K562 (cell line): ENCODE data around the gene SAXO2. TPM values are rescaled to one million over a fixed set of nuclear protein-coding genes. Genes with fewer than 3 reads are reported as not detected.

Experiments used
- BCOR ChIP-seq: fragments of 450-650 bp; IDR thresholded peaks from 2 replicates; pipeline ENCODE4 v1.6.1; 2016
- CHD1 ChIP-seq: fragments of 200-600 bp; sonication (generic); IDR thresholded peaks from one replicate; pipeline ENCODE4 v1.6.1; 2012; ENCODE audit warnings: mild to moderate bottlenecking, moderate library complexity, low read length, inconsistent platforms
- ETV5 ChIP-seq: sonication (generic); formaldehyde crosslinking; IDR thresholded peaks from 2 replicates; pipeline ENCODE4 v1.4.0; 2020; ENCODE audit warnings: low read depth, mild to moderate bottlenecking, missing genetic modification reagents
- HDAC2 ChIP-seq: fragments of 450-650 bp; IDR thresholded peaks from 2 replicates; pipeline ENCODE4 v1.6.1; 2016; ENCODE audit warnings: mild to moderate bottlenecking
- HDAC6 ChIP-seq: IDR thresholded peaks from 2 replicates; pipeline ENCODE4 v1.6.1; 2012; ENCODE audit warnings: low read depth, mild to moderate bottlenecking, control low read depth, inconsistent platforms, low read length, moderate library complexity
- KDM1A ChIP-seq, 2 experiments: fragments of 450-650 bp; IDR thresholded peaks; 2 replicates each; pipeline ENCODE4 v1.6.1; 2016; ENCODE audit warnings: mild to moderate bottlenecking in 2 of 2
- MEF2A ChIP-seq: IDR thresholded peaks from 2 replicates; pipeline ENCODE4 v1.6.1; 2011; ENCODE audit warnings: low read depth, mild to moderate bottlenecking, low read length, moderate library complexity; ENCODE audit not compliant: control insufficient read depth
- MEF2D ChIP-seq: conservative IDR thresholded peaks from 2 replicates; pipeline ENCODE4 v1.6.1; 2016; ENCODE audit warnings: low read depth, missing genetic modification characterization, missing compliant biosample characterization
- NRF1 ChIP-seq, 2 experiments: fragments of 450-650 bp; IDR thresholded peaks in 1 of 2; conservative IDR thresholded peaks in 1 of 2; 2 replicates each; pipeline ENCODE4 v1.6.1; 2014; ENCODE audit warnings: mild to moderate bottlenecking in 2 of 2
- PHF20 ChIP-seq: fragments of 450-650 bp; IDR thresholded peaks from 2 replicates; pipeline ENCODE4 v1.6.1; 2018; ENCODE audit not compliant: partially characterized antibody
- POLR2H ChIP-seq: IDR thresholded peaks from 2 replicates; pipeline ENCODE4 v1.6.1; 2016; ENCODE audit warnings: missing genetic modification characterization, low read depth, mild to moderate bottlenecking, control low read depth, missing compliant biosample characterization, moderate library complexity
- RCOR1 ChIP-seq, 2 experiments: IDR thresholded peaks; 2 replicates each; pipeline ENCODE4 v1.6.1; 2012; ENCODE audit warnings: low read depth in 2 of 2, low read length in 2 of 2, borderline replicate concordance in 1 of 2, improper control_type of control experiment in 1 of 2
- SMARCA4 ChIP-seq: fragments of 450-650 bp; IDR thresholded peaks from 2 replicates; pipeline ENCODE4 v1.6.1; 2016
- TEAD4 ChIP-seq, 2 experiments: sonication (generic) in 1 of 2; formaldehyde crosslinking in 1 of 2; IDR thresholded peaks; 2 replicates each; pipeline versions ENCODE4 v1.6.1 to v1.8.0; 2012 to 2022; ENCODE audit warnings: borderline replicate concordance in 1 of 2, inconsistent platforms in 1 of 2, low read length in 1 of 2, mild to moderate bottlenecking in 1 of 2, missing genetic modification reagents in 1 of 2
- TGIF2 ChIP-seq: sonication (generic); formaldehyde crosslinking; IDR thresholded peaks from 2 replicates; pipeline ENCODE4 v1.8.1; 2022; ENCODE audit warnings: mild to moderate bottlenecking, missing genetic modification reagents, moderate library complexity
- TRIM24 ChIP-seq, 2 experiments: fragments of 450-650 bp; IDR thresholded peaks; 2 replicates each; pipeline ENCODE4 v1.6.1; 2016
- ZMIZ1 ChIP-seq, 2 experiments: fragments of 150-350 bp in 1 of 2; IDR thresholded peaks; 2 replicates each; pipeline ENCODE4 v1.6.1; 2012 to 2016; ENCODE audit warnings: low read depth in 2 of 2, low read length in 2 of 2, mild to moderate bottlenecking in 1 of 2, moderate library complexity in 1 of 2
- ZNF41 ChIP-seq: fragments of 250-450 bp; sonication (Bioruptor Pico); conservative IDR thresholded peaks from 2 replicates; pipeline ENCODE4 v1.4.0; 2020; ENCODE audit warnings: mild to moderate bottlenecking
- ZNF644 ChIP-seq: fragments of 200-800 bp; sonication (Bioruptor generic); IDR thresholded peaks from 2 replicates; pipeline ENCODE4 v1.6.1; 2016; ENCODE audit warnings: low read depth, missing genetic modification characterization, missing compliant biosample characterization
- ZNF717 ChIP-seq: fragments of 250-450 bp; sonication (Bioruptor Pico); IDR thresholded peaks from 2 replicates; pipeline ENCODE4 v1.5.0; 2021
- polyA plus RNA-seq, 8 experiments: library from polyadenylated mRNA; depleted of rRNA in 4 of 8; stranded (reverse) in 5 of 8; unstranded in 3 of 8; fragments of >200 nt; fragmentation: Nextera tagmentation in 2 of 8; fragmentation: Illumina TruSeq in 1 of 8; extraction: Ambion mirVana in 2 of 8; extraction: Trizol in 1 of 8; gene quantifications; 2 replicates each; pipeline versions ENCODE4 v1.2.1 to v1.2.3, GENCODE V29; 2011 to 2014; ENCODE audit warnings: inconsistent platforms in 1 of 8, missing spikeins in 1 of 8
- total RNA-seq, 7 experiments: library from RNA; depleted of rRNA in 6 of 7; stranded (reverse); fragments of >200 nt in 6 of 7; fragmentation: Illumina TruSeq in 2 of 7; extraction: Trizol in 2 of 7; gene quantifications; 2 replicates each; pipeline versions ENCODE4 v1.2.1 to v1.2.3, GENCODE V29; 2011 to 2021; ENCODE audit warnings: low replicate concordance in 1 of 7
- TF ChIP-seq, protein P1 (sequence below): fragments of 250-450 bp; sonication (Bioruptor Pico); IDR thresholded peaks from 2 replicates; pipeline ENCODE4 v1.8.0; 2022; ENCODE audit warnings: moderate library complexity, mild to moderate bottlenecking, inconsistent platforms
- TF ChIP-seq, protein P2 (sequence below), 3 experiments: fragments of 200-800 bp in 1 of 3; fragments of 250-450 bp in 1 of 3; fragments of 450-650 bp in 1 of 3; sonication (Bioruptor Pico) in 1 of 3; sonication (Bioruptor generic) in 1 of 3; formaldehyde crosslinking in 1 of 3; IDR thresholded peaks; 2 replicates each; pipeline versions ENCODE4 v1.6.1 to v1.8.0; 2016 to 2022; ENCODE audit warnings: mild to moderate bottlenecking in 2 of 3, missing genetic modification characterization in 2 of 3, missing compliant biosample characterization in 1 of 3, moderate library complexity in 1 of 3

SAXO2 gene
- total and polyA plus RNA-seq, 9 of the 15 experiments (the other 6 are each of a cell fraction or from before 2014, with no cell fraction given): 3.1 to 14.2 (median 8.2) TPM

DNA sequence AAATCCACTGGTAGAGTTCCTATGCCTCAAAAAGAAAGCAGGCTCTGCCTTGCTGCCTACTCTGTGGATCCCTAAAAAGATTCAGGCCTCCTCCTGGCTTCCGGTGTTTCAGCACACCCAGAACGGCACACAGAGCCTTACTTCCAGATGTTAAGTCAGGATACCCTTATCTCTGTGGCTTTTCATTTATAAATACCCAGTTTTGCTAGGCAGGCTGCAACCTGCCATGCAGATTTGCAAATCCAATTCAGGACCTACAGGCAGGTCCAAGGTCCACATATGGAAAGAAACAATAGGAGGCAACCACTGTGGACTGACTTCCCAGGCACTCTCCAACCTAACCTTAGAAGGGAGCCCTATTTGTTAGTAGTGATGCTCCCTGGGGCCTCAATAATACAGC, 30.8 kb upstream of the SAXO2 start (continued):
- TF ChIP-seq POLR2H (tag): no peak
- peak; percentile 50 to 51 for TF ChIP-seq KDM1A (IDR thresholded peaks at IDR 0.05)
- peak; percentile 55 for TF ChIP-seq MEF2A
- TF ChIP-seq HDAC6: no peak
- TF ChIP-seq HDAC2: 0 out of 2 replicates have a peak, but pooled peaks have one; percentile 20
- TF ChIP-seq BCOR: no peak
- TF ChIP-seq ETV5: peak; percentile 77
- TF ChIP-seq TRIM24 (IDR thresholded peaks at IDR 0.05): peak; percentile 13 to 61; a peak in 2 of 4 replicates
- TF ChIP-seq ZNF41 (CRISPR knock-in tag): no peak
- TF ChIP-seq RCOR1 (IDR thresholded peaks at IDR 0.05; ENCODE audit: borderline replicate concordance in 1 of 2, low read depth in 2 of 2, low read length in 2 of 2): peak in 1 of 2 experiments; percentile 60; a peak in 1 of 4 replicates
- TF ChIP-seq CHD1: no peak
- TF ChIP-seq NRF1 (conservative IDR thresholded peaks at IDR 0.05 in 1 of 2, IDR thresholded peaks at IDR 0.05 in 1 of 2): no peak
- TF ChIP-seq ZMIZ1 (IDR thresholded peaks at IDR 0.05; ENCODE audit: low read depth in 2 of 2, low read length in 2 of 2): no peak
- 0 out of 2 replicates have a peak, but pooled peaks have one; percentile 37 for TF ChIP-seq MEF2D (tag)
- no peak for TF ChIP-seq TGIF2 (CRISPR knock-in tag)
- TF ChIP-seq TEAD4 (IDR thresholded peaks at IDR 0.05; ENCODE audit: low read length): peak; percentile 81
- no peak for TF ChIP-seq TEAD4 (CRISPR knock-in tag; IDR thresholded peaks at IDR 0.05; ENCODE audit: borderline replicate concordance)
- no peak for TF ChIP-seq PHF20
- no peak for TF ChIP-seq ZNF717
- TF ChIP-seq, protein P1, sequence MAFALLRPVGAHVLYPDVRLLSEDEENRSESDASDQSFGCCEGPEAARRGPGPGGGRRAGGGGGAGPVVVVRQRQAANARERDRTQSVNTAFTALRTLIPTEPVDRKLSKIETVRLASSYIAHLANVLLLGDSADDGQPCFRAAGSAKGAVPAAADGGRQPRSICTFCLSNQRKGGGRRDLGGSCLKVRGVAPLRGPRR: no peak
- TF ChIP-seq, protein P2, sequence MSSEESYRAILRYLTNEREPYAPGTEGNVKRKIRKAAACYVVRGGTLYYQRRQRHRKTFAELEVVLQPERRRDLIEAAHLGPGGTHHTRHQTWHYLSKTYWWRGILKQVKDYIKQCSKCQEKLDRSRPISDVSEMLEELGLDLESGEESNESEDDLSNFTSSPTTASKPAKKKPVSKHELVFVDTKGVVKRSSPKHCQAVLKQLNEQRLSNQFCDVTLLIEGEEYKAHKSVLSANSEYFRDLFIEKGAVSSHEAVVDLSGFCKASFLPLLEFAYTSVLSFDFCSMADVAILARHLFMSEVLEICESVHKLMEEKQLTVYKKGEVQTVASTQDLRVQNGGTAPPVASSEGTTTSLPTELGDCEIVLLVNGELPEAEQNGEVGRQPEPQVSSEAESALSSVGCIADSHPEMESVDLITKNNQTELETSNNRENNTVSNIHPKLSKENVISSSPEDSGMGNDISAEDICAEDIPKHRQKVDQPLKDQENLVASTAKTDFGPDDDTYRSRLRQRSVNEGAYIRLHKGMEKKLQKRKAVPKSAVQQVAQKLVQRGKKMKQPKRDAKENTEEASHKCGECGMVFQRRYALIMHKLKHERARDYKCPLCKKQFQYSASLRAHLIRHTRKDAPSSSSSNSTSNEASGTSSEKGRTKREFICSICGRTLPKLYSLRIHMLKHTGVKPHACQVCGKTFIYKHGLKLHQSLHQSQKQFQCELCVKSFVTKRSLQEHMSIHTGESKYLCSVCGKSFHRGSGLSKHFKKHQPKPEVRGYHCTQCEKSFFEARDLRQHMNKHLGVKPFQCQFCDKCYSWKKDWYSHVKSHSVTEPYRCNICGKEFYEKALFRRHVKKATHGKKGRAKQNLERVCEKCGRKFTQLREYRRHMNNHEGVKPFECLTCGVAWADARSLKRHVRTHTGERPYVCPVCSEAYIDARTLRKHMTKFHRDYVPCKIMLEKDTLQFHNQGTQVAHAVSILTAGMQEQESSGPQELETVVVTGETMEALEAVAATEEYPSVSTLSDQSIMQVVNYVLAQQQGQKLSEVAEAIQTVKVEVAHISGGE (CRISPR knock-in tag; IDR thresholded peaks at IDR 0.05): 0 out of 6 replicates have a peak, but pooled peaks of 1 of the 3 experiments have one; percentile 27
- TF ChIP-seq SMARCA4: peak; percentile 77
- TF ChIP-seq ZNF644 (tag): no peak
